GM12878 (cell line): ENCODE data around the gene MGAT3. TPM values are rescaled to one million over a fixed set of nuclear protein-coding genes. Genes with fewer than 3 reads are reported as not detected.

Source experiments
- EGR1 ChIP-seq, 2 experiments: IDR thresholded peaks; 1 replicate in 1 of 2; 2 replicates in 1 of 2; pipeline ENCODE4 v1.6.1; 2011 to 2012; ENCODE audit warnings: low read depth in 2 of 2, low read length in 2 of 2, borderline replicate concordance in 1 of 2, mild to moderate bottlenecking in 1 of 2, moderate library complexity in 1 of 2
- FOXK2 ChIP-seq: fragments of 450-650 bp; IDR thresholded peaks from 2 replicates; pipeline ENCODE4 v1.6.1; 2017; ENCODE audit warnings: mild to moderate bottlenecking, moderate library complexity
- HDGF ChIP-seq: fragments of 450-650 bp; IDR thresholded peaks from 2 replicates; pipeline ENCODE4 v1.6.1; 2016; ENCODE audit warnings: antibody characterized with exemption
- IKZF1 ChIP-seq: fragments of 450-650 bp; conservative IDR thresholded peaks from 2 replicates; pipeline ENCODE4 v1.6.1; 2017; ENCODE audit warnings: antibody characterized with exemption, mild to moderate bottlenecking
- NFYA ChIP-seq: IDR thresholded peaks from 2 replicates; pipeline ENCODE4 v1.6.1; 2011; ENCODE audit warnings: low read depth, mild to moderate bottlenecking, low read length, improper control_type of control experiment, borderline replicate concordance
- NRF1 ChIP-seq: conservative IDR thresholded peaks from 2 replicates; pipeline ENCODE4 v1.6.1; 2011; ENCODE audit warnings: mild to moderate bottlenecking, low read depth, low read length, improper control_type of control experiment
- PAX5 ChIP-seq: IDR thresholded peaks from 2 replicates; pipeline ENCODE4 v1.6.1; 2011; ENCODE audit warnings: low read depth, low read length, borderline replicate concordance
- POLR2AphosphoS2 ChIP-seq: IDR thresholded peaks from 2 replicates; pipeline ENCODE4 v1.6.1; 2011; ENCODE audit warnings: low read depth, mild to moderate bottlenecking, low read length, improper control_type of control experiment, moderate library complexity
- POLR2AphosphoS5 ChIP-seq: IDR thresholded peaks from 2 replicates; pipeline ENCODE4 v1.6.1; 2011; ENCODE audit warnings: mild to moderate bottlenecking, low read length, inconsistent platforms
- RFX5 ChIP-seq: IDR thresholded peaks from 2 replicates; pipeline ENCODE4 v1.6.1; 2011; ENCODE audit warnings: low read depth, low read length, improper control_type of control experiment
- SIN3A ChIP-seq: IDR thresholded peaks from 2 replicates; pipeline ENCODE4 v1.6.1; 2012; ENCODE audit warnings: low read depth, low read length, improper control_type of control experiment
- SIX5 ChIP-seq: IDR thresholded peaks from 2 replicates; pipeline ENCODE4 v1.6.1; 2011; ENCODE audit warnings: mild to moderate bottlenecking, low read depth, low read length, moderate library complexity; ENCODE audit not compliant: severe bottlenecking
- SP1 ChIP-seq: IDR thresholded peaks from one replicate; pipeline ENCODE4 v1.6.1; 2011; ENCODE audit warnings: low read depth, low read length
- SREBF1 ChIP-seq: IDR thresholded peaks from 2 replicates; pipeline ENCODE4 v1.6.1; 2012; ENCODE audit warnings: mild to moderate bottlenecking, low read length
- SRF ChIP-seq, 2 experiments: IDR thresholded peaks; 2 replicates each; pipeline ENCODE4 v1.6.1; 2011; ENCODE audit warnings: low read depth in 2 of 2, low read length in 2 of 2, mild to moderate bottlenecking in 1 of 2, moderate library complexity in 1 of 2
- SUPT20H ChIP-seq: IDR thresholded peaks from 2 replicates; pipeline ENCODE4 v1.6.1; 2011; ENCODE audit warnings: low read depth, mild to moderate bottlenecking, low read length, moderate library complexity, borderline replicate concordance; ENCODE audit not compliant: control insufficient read depth
- ZNF274 ChIP-seq: IDR thresholded peaks from one replicate; pipeline ENCODE4 v1.8.0; 2011; ENCODE audit not compliant: insufficient read length, insufficient read depth
- polyA plus RNA-seq, 11 experiments: library from polyadenylated mRNA; depleted of rRNA in 4 of 11; unstranded in 6 of 11; stranded (reverse) in 5 of 11; fragments of >200 nt; fragmentation: Nextera tagmentation in 4 of 11; fragmentation: Illumina TruSeq in 1 of 11; extraction: Ambion mirVana in 4 of 11; extraction: Trizol in 1 of 11; gene quantifications; 1 replicate in 1 of 11; 2 replicates in 10 of 11; pipeline versions ENCODE4 v1.2.1 to v1.2.3, GENCODE V29; 2011 to 2016; ENCODE audit warnings: inconsistent platforms in 2 of 11, missing spikeins in 2 of 11, low read depth in 1 of 11
- total RNA-seq, 4 experiments: library from RNA; depleted of rRNA in 3 of 4; stranded (reverse); fragments of >200 nt in 3 of 4; fragmentation: Illumina TruSeq in 1 of 4; extraction: Trizol in 1 of 4; gene quantifications; 2 replicates each; pipeline versions ENCODE4 v1.2.1 to v1.2.3, GENCODE V29; 2013 to 2021
- TF ChIP-seq, protein P1 (sequence below): fragments of 450-650 bp; IDR thresholded peaks from 2 replicates; pipeline ENCODE4 v1.6.1; 2018; ENCODE audit warnings: borderline replicate concordance, mild to moderate bottlenecking; ENCODE audit not compliant: partially characterized antibody
- TF ChIP-seq, protein P2 (sequence below): fragments of 150-350 bp; IDR thresholded peaks from 2 replicates; pipeline ENCODE4 v1.6.1; 2016; ENCODE audit warnings: low read depth, low read length
- TF ChIP-seq, protein P3 (sequence below): IDR thresholded peaks from 2 replicates; pipeline ENCODE4 v1.6.1; 2012; ENCODE audit warnings: low read depth, low read length, improper control_type of control experiment
- TF ChIP-seq, protein P4 (sequence below): IDR thresholded peaks from 2 replicates; pipeline ENCODE4 v1.6.1; 2011; ENCODE audit warnings: low read depth, low read length, improper control_type of control experiment, borderline replicate concordance
- TF ChIP-seq, protein P5 (sequence below): IDR thresholded peaks from 2 replicates; pipeline ENCODE4 v1.6.1; 2012; ENCODE audit warnings: low read depth, low read length, improper control_type of control experiment

The MGAT3 gene
- total and polyA plus RNA-seq, 10 of the 15 experiments (the other 5 are each of a cell fraction or from before 2014, with no cell fraction given), result 0.32 to 40.2 (median 11.9) TPM

DNA sequence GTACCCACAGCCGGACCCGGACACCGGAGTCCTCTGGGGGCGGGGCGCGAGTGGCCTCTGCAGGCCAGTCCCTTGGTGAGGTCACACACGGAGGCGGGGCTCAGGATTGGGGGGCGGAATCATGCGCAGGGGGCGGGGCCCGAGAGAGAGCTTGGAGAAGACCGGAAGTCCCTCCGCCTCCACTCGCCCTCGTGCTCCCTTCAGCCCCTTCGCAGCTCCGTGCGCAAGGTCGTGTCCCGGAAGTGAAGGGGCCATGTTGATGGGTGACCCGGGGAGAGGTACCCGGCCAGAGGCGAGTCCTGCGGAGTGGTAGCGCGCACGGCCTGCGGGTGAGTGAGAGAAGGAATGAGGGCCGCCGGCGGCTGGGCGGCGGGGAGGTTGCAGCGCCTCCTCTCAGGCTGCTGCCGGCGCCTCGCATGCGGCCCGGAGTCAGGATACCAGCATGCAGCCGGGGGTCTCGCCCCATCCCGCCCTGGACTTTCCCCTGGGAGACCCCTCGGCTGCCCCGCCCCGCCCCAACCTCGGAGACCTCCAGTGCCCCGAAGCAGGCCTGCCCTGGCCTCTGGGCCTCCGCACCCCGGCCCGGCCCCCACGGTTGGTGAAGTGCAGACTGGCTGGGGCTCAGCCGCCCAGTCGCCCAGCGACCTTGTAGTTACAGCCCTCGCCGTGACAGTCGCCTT, 45.4 kb downstream of the MGAT3 start, which contains the start of gene MIEF1 (continued):
- TF ChIP-seq, protein P1, sequence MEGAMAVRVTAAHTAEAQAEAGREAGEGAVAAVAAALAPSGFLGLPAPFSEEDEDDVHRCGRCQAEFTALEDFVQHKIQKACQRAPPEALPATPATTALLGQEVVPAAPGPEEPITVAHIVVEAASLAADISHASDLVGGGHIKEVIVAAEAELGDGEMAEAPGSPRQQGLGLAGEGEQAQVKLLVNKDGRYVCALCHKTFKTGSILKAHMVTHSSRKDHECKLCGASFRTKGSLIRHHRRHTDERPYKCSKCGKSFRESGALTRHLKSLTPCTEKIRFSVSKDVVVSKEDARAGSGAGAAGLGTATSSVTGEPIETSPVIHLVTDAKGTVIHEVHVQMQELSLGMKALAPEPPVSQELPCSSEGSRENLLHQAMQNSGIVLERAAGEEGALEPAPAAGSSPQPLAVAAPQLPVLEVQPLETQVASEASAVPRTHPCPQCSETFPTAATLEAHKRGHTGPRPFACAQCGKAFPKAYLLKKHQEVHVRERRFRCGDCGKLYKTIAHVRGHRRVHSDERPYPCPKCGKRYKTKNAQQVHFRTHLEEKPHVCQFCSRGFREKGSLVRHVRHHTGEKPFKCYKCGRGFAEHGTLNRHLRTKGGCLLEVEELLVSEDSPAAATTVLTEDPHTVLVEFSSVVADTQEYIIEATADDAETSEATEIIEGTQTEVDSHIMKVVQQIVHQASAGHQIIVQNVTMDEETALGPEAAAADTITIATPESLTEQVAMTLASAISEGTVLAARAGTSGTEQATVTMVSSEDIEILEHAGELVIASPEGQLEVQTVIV, result peak; percentile 44
- TF ChIP-seq POLR2AphosphoS5 (peak; percentile 86), SUPT20H (no peak), RFX5 (no peak), SRF (IDR thresholded peaks at IDR 0.05; ENCODE audit: low read depth in 2 of 2, low read length in 2 of 2) (0 out of 4 replicates have a peak, but pooled peaks of 1 of the 2 experiments have one; percentile 39), SIX5 (peak; percentile 57), NFYA (no peak), FOXK2 (peak; percentile 56), IKZF1 (peak; percentile 59), SP1 (peak; percentile 60), POLR2AphosphoS2 (peak; percentile 79; the same call in 1 of the 2 replicates), EGR1 (IDR thresholded peaks at IDR 0.05; ENCODE audit: borderline replicate concordance in 1 of 2, low read depth in 2 of 2, low read length in 2 of 2) (peak in 1 of 2 experiments; percentile 74; a peak in 2 of 3 replicates), ZNF274 (no peak), HDGF (peak; percentile 89), NRF1 (peak; percentile 62), SIN3A (0 out of 2 replicates have a peak, but pooled peaks have one; percentile 43), PAX5 (peak; percentile 66; the same call in 1 of the 2 replicates), SREBF1 (0 out of 2 replicates have a peak, but pooled peaks have one; percentile 44)
- TF ChIP-seq, protein P2, sequence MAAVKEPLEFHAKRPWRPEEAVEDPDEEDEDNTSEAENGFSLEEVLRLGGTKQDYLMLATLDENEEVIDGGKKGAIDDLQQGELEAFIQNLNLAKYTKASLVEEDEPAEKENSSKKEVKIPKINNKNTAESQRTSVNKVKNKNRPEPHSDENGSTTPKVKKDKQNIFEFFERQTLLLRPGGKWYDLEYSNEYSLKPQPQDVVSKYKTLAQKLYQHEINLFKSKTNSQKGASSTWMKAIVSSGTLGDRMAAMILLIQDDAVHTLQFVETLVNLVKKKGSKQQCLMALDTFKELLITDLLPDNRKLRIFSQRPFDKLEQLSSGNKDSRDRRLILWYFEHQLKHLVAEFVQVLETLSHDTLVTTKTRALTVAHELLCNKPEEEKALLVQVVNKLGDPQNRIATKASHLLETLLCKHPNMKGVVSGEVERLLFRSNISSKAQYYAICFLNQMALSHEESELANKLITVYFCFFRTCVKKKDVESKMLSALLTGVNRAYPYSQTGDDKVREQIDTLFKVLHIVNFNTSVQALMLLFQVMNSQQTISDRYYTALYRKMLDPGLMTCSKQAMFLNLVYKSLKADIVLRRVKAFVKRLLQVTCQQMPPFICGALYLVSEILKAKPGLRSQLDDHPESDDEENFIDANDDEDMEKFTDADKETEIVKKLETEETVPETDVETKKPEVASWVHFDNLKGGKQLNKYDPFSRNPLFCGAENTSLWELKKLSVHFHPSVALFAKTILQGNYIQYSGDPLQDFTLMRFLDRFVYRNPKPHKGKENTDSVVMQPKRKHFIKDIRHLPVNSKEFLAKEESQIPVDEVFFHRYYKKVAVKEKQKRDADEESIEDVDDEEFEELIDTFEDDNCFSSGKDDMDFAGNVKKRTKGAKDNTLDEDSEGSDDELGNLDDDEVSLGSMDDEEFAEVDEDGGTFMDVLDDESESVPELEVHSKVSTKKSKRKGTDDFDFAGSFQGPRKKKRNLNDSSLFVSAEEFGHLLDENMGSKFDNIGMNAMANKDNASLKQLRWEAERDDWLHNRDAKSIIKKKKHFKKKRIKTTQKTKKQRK, result no peak
- TF ChIP-seq, protein P3, sequence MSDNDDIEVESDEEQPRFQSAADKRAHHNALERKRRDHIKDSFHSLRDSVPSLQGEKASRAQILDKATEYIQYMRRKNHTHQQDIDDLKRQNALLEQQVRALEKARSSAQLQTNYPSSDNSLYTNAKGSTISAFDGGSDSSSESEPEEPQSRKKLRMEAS, result peak; percentile 95
- TF ChIP-seq, protein P4, sequence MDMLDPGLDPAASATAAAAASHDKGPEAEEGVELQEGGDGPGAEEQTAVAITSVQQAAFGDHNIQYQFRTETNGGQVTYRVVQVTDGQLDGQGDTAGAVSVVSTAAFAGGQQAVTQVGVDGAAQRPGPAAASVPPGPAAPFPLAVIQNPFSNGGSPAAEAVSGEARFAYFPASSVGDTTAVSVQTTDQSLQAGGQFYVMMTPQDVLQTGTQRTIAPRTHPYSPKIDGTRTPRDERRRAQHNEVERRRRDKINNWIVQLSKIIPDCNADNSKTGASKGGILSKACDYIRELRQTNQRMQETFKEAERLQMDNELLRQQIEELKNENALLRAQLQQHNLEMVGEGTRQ, result peak; percentile 46; the same call in 1 of the 2 replicates
- TF ChIP-seq, protein P5, sequence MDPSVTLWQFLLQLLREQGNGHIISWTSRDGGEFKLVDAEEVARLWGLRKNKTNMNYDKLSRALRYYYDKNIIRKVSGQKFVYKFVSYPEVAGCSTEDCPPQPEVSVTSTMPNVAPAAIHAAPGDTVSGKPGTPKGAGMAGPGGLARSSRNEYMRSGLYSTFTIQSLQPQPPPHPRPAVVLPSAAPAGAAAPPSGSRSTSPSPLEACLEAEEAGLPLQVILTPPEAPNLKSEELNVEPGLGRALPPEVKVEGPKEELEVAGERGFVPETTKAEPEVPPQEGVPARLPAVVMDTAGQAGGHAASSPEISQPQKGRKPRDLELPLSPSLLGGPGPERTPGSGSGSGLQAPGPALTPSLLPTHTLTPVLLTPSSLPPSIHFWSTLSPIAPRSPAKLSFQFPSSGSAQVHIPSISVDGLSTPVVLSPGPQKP, result peak; percentile 75
